Left forelimb (tissue), 1 donor: ENCODE data around the gene TANK.
"Not testable (repeated sequence)": the region's sequence is repeated elsewhere in the genome, so short reads cannot be mapped to it uniquely, and the experiment has no call there.

Source experiments
- DNase-seq: peaks from one replicate; pipeline ENCODE4 v3.0.0-alpha.2; 2018; ENCODE audit warnings: low spot score

Gene TANK

DNA sequence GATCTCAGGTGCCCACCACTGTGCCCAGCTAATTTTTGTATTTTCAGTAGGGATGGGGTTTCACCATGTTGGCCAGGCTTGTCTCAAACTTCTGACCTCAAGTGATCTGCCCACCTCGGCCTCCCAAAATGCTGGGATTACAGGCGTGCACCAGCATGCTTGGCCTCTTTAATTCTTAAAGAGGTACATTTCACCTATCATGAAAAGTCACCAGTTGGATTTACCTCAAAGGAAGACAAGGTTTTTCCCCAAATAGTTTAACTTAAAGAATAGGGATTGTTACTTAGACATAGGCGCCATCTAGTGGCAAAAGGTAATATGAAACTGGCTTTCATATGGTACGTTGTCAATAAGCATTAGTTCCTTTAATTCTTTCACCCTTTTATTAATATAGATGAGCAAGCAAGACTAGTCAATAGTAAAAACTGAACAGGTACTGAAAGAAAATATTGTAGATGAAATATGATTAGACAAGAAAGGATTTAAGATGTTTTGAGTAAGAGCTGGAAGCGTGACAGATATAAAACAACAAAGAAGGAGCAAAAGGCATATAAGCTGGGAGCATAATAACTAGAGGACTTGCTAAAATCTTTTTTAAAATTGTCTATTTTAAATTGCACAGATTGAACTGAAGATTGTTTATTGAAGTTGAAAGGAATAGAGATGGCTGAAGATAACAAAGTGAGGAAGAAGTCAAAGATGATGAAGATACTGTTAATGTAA is 113.0 kb downstream of the TANK start:
- no peak for DNase-seq

- DNase-seq, result not testable (repeated sequence)
These were observed 118.5 kb downstream of the TANK start for GRCh38 chr2:161278564-161279229.

DNA sequence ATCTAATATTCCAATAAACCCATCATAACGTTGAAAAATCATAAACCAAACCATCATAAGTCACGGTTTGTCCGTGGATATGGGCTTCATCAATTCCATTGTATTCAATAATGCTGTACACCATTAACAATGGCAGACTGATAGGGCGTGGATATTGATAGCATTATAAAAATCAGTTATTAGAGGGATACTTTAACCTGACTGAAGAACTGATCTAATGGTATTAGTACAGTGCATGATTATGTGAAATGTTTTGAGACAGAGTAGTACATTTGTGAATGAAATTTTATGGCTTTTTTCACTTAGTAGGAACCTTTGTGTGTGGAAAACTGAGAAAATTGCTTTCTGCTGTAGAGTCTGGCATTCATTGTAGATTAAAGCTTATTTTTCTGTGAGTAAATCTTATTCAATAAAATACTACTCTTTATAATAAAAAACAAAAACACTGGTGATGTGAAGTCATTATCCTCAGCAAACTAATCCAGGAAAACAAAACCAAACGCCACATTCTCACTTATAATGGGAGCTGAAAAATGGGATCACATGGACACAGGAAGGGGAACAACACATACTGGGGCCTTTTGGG is 119.1 kb downstream of the TANK start:
- DNase-seq, result not testable (repeated sequence)

DNA sequence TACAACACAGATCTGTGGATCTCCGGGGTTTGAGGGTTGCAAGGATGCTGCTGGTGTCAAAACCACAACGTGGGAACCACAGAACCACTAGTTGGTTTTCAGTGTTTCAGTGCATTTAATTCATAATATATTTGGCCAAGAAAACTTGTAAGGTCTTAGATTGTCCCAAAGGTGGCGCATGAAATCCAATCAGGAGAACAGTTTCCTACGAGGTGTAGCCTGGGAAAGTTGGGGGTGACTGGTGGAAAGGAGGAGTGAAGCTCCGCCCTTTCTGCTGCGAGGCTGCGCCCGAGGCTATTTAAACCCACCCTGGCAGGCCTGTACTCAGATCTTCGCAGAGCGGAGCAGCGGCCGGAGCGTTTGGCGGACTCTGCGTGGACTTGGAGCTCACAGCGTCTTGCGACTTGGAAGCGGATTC is 120.7 kb downstream of the TANK start:
- DNase-seq, result not testable (repeated sequence)

DNA sequence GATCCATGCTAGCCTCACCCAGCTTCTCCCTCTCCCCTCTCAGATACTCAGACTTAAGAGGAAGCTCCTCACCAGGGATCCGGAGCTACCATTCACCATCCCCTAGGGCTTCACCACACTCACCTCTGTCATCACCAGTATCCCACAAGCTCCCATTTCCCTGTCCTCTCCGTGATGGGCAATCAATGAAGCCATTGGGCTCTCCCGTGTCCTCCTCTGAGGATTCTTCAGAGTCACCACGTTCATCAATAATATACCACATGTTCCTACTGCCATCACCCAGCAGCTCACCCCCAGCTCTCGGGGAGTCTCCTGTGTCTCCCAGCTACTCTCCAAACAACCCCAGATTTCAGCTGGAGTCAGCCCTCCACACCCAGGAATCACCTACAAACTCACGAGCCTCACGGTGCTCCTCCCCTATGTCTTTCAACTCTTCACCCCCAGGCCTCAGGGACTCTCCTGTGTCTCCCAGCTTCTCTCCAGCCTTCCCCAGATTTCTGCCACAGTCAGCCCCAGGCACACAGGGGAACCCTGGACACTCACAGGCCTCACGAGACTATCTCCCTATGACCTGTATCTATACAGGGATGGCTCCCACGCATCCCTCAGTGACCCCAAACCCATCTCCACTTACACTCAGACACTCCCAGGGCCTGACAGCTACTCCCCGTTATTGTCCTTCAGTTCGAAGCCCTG is 121.5 kb downstream of the TANK start:
- not testable (repeated sequence) for DNase-seq

DNA sequence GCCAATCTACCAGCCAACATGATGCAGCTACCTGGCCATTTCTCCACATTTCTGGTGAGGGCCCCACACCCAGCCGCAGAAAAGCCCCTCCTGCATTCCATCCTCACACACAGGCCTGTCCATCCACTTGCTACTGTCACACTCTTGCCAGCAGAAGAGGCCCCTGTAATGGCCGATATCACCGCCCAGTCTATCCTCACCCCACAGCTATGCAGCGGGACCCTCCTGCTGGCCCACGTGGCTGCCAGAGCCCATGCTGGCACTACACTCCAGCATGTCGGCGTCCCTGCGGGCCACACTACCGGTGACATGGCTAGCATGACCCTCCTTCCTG is 122.0 kb downstream of the TANK start:
- not testable (repeated sequence) for DNase-seq

GRCh38 chr2:161283926-161284325 is 123.7 kb downstream of the TANK start:
- DNase-seq, result no peak
